Stimulated activated CD8-positive, alpha-beta memory T cell treated with anti-CD3 and anti-CD28 coated beads, Interleukin-4, amount 100 ng/mL, for 24 hours (primary cell): ENCODE data around the gene GRIN3A.
A peak's percentile ranks its signal among the peaks of the same experiment; 100 is the strongest.
"Not testable (repeated sequence)": the region's sequence is repeated elsewhere in the genome, so short reads cannot be mapped to it uniquely, and the experiment has no call there.

Source experiments
- DNase-seq: peaks from one replicate; pipeline ENCODE4 v3.0.0-alpha.2; 2020; ENCODE audit warnings: low read depth

GRIN3A gene

DNA sequence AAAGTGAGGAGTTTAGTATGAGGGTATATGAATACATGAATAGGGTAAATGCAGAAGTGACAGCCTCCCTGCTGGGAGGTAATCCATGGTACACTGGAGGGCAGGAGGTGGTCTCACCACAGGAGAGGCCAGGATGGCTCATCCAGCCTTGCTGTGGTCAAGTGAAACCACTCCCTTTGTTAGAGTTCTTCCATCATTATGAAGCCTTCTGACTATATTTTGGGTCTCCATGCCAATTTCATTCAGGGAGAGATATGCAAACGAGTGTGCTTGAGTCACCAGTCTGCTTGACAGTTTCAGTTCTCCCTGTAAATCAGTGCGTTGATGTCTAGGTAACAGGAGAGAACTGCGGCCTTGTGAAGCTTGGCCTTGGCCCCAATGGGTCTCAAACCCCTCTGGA is 160.1 kb downstream of the GRIN3A start:
- DNase-seq, result no peak

GRCh38 chr9:101574731-101575333 is 163.6 kb downstream of the GRIN3A start:
- no peak for DNase-seq

DNA sequence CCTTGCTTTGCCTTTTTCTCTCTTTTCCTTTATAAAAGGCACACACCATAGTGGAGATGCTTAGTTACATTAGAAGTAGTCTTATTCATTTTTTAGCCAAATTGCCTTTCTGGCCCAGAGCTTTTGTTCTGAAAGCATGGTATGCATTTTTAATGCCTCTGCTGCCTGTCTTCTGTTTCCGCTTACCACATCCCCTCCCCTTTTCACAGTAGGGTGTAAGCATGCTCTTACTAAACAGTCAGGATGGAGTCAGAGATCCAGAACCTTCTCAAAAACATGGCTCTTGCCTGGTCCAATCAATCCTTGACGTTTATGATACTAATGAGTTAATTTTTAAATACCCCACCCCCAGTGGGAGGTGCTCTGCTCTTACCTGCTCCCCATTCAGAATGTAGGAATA is 166.1 kb downstream of the GRIN3A start:
- no peak for DNase-seq

DNA sequence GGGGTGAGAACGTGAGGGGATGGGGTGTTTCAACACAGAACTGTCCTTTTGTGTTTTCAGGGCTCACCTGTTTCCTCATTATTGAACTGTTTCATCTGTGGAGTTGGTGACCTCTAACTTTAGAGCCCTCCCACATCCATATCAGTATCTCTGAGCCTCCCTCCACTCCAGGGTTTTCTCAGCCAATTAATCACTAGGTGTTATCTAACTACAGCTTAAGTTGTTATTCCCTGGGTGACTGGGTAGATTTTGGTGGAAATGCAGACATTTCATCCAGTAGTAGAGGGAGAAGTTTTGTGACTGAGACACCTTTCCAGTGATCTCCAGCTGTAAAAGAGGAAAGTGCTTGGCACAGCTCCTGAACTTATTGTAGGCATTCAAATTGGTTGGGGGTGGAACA is 167.3 kb downstream of the GRIN3A start:
- no peak for DNase-seq

DNA sequence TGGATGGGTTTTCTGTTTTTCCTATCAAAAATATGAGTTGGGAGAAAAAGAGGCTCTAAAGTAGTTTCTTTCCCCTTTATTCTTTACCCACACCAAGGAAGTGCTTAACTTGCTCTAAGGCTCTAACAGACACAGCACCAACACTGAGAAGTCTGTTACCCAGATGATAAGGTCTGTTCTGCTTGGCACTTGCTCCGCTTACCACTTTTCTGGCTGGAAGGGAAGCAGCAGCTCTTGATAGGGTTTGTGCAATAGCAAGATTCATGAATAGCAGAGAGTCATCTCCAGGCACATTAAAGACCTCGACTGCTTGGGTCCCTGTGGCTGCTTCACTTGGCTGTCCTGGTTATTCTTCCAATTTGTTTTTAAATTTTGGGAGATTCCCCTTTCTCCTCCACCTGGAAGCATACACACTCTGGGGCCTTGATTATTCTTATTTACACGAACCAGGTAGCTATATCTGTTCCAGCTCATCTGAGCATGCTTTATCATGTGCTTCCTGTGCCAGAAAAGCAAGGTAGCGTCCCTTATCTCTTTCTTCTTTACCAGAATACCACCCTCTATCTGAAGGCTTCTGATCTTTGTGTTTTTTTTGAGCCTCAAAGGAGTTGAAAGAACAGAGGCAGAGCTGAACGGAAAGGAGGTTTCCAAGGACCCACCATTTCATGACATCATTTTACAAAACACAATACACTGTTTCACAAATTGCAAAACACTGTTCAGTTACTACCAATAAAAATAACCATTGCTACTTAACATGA is 168.5 kb downstream of the GRIN3A start:
- no peak for DNase-seq

- DNase-seq, result no peak
Observed at GRCh38 chr9:101567725-101568350, 170.6 kb downstream of the GRIN3A start.

GRCh38 chr9:101566904-101567724 is 171.3 kb downstream of the GRIN3A start:
- DNase-seq, result no peak

DNA sequence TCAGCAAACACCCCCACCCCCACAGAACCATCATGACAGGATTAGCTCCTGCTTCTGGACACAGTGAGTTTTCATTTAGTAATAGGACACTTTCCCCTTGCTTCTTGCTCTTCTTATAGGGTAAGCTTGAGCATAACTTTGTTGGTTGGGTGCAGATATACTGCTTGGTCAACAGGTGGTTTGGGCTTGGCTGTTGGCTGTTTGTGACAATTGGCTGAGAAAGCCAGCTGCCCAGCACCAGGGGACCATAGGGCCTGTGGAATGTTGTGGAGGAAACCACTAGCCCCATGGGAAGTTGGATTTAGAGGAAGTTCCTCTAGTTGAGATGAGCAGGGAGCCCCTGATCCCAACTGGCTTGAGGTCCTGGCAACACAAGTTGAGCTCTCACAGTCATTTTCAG is 174.2 kb downstream of the GRIN3A start:
- DNase-seq, result no peak

- DNase-seq, result no peak
Observed at GRCh38 chr9:101562966-101563365, 175.5 kb downstream of the GRIN3A start.

- no peak for DNase-seq
Observed at GRCh38 chr9:101561740-101562139, 176.7 kb downstream of the GRIN3A start.

DNA sequence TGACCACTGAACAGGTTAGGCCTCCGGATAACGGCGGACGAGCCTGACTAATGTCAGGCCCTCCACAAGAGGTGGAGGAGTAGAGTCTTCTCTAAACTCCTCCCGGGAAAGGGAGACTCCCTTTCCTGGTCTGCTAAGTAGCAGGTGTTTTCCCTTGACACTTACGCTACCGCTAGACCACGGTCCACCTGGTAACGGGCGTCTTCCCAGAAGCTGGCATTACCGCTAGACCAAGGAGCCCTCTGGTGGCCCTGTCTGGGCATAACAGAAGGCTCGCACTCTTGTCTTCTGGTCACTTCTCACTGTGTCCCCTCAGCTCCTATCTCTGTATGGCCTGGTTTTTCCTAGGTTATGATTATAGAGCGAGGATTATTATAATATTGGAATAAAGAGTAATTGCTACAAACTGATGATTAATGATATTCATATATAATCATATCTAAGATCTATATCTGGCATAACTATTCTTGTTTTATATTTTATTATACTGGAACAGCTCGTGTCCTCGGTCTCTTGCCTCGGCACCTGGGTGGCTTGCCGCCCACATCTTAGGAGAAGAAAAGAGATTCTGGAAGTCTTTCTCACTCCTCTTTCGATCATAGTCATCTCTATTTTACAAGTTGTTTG is 188.9 kb downstream of the GRIN3A start:
- DNase-seq, result not testable (repeated sequence)

- DNase-seq, result no peak
Observed at GRCh38 chr9:101543098-101543735, 195.2 kb downstream of the GRIN3A start.

DNA sequence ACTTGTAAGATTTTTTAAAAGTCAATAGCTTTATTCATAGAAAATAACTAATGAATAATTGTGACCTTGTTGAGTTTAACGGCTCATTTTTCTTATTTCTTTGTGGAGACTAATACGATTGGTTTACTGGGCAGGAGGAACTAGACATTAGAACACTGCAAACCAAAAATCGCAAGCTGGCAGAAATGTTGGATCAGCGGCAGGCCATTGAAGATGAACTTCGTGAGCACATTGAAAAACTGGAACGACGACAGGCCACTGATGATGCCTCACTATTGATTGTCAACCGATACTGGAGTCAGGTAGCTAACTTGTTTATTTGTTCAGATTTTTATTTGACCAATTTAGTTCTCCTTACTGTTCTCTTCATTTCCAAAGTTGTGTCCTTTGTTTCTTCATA is 198.4 kb downstream of the GRIN3A start:
- DNase-seq, result no peak

DNA sequence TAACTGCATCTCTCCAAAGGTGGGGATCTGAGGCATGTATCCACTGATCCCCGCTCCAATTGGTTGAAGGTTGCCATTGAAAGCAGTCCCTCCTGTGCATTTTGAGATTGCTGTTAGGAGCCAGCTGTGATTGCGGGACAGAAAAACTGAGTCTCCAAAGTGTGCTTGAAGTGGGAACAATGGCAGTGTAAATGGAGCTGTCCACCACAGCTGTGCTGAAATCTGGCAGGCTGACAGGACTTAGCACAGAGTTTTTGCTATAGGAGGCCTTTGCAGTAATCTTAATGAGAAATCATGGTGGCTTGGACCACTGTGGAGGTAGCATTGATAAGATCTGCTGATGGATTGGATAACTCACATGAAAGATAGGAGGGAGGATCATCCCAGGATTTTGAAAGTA is 201.5 kb downstream of the GRIN3A start:
- DNase-seq, result no peak

GRCh38 chr9:101536351-101536750 is 202.1 kb downstream of the GRIN3A start:
- no peak for DNase-seq

DNA sequence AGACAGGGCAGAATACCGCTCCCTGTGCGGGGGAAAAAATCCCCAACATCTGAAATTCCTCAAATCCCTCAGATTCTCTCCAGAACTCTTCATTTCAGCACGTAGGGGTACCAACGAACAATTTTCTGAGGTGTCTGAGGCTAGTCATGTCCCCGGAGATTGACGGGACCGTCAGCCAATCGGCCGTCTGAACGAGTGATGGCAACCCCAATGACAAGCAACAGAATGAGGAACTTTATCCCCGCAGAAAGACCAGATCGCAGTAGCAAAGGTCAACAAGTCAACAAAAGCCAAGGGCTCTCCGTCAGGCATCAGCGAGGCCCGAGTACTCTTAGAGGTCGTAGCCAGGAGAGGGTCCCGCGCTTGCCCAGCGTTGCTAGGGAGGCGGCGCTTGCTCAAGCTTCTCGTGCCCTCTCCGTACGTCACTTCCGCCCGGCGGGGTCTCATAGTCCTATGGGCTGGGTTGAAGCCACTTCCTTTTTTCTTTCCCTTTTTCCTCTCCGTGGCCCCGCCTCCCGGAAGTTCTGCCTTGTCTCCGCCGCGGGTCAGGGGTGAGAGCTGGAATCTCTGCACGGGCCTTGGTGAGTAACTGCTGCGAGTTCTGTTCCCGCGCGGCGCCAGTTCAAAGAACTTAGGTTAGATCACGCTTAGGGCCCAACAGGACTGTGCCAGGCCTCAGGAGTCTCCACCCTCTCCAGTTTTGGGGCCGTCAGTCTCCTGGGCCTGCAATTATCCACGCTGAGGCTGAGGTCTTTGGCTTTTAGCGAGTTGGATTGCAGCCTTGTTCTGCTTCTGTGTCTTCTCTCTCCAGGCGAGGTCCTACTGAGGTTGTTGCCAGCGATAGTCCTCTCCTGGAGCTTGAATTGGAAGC is 204.9 kb downstream of the GRIN3A start, which contains the start of gene RNF20:
RNF20 (plus strand) TSS at position 520 of the 871 bp plus-strand sequence. CDS start 1,571 bp downstream, outside the sequence.
- peak; percentile 99 for DNase-seq

- peak; percentile 41 for DNase-seq
Observed at GRCh38 chr9:101530076-101530711, 208.3 kb downstream of the GRIN3A start.

GRCh38 chr9:101528015-101528414 is 210.4 kb downstream of the GRIN3A start:
- DNase-seq, result no peak

DNA sequence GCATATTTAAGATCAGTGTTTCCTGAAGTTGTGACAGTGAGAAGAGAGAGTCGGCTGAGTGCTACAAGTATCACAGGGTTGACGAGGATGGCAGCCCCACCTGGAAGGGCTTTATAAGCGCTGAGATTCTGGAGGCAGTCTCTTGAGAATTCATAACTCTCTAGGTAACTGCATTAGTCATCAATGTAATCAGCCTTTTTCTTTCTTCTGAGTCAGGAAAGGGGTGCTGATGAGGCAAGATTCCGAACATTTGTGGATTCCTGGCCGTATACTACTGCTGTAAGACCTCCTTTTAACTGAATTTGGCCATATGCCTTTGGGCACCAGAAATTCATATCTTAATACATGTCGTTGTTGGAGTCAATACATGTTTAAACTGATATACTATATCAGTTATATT is 211.4 kb downstream of the GRIN3A start:
- no peak for DNase-seq

DNA sequence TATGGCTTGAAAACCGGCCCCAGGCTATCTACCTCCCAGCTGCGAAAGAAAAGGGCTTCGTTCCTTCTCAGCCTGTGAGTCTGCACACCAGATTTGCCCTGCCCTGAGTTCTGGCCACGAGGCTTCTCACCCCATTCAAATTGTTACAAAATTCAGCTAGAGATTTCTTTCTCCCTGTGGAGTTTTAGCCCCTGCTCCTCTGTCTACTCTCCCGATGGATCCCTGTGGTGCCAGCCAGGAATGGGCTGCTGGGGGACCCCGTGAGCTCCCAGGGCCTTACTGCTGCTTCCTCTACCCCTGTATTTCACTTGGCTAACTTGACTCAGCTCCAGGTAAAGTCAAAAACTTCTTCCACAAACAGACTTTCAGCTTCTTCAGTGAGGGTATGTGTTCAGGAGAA is 214.1 kb downstream of the GRIN3A start:
- DNase-seq, result no peak
